Duodenal mucosa (tissue), 2 donors: ENCODE data around the gene FAM227B.

Source experiments
- H3K27ac ChIP-seq: one replicate; pipeline ENCODE4 v1.7.0; 2013; ENCODE audit warnings: low read depth, low read length
- H3K27me3 ChIP-seq, 2 donors: one replicate each; pipeline ENCODE4 v1.7.0; 2013; ENCODE audit warnings: low read length in 2 of 2, control low read depth in 1 of 2; ENCODE audit not compliant: insufficient read depth in 2 of 2, control insufficient read depth in 1 of 2
- H3K36me3 ChIP-seq, 2 donors: one replicate each; pipeline ENCODE4 v1.7.0; 2013; ENCODE audit warnings: low read length in 2 of 2, control low read depth in 1 of 2; ENCODE audit not compliant: insufficient read depth in 2 of 2, control insufficient read depth in 1 of 2
- H3K4me1 ChIP-seq, 2 donors: one replicate each; pipeline ENCODE4 v1.7.0; 2013; ENCODE audit warnings: low read length in 2 of 2, control low read depth in 1 of 2; ENCODE audit not compliant: insufficient read depth in 2 of 2, control insufficient read depth in 1 of 2
- H3K4me3 ChIP-seq, 2 donors: one replicate each; pipeline ENCODE4 v1.7.0; 2013; ENCODE audit warnings: low read length in 2 of 2, low read depth in 1 of 2
- H3K9ac ChIP-seq, 2 donors: one replicate each; pipeline ENCODE4 v1.7.0; 2013; ENCODE audit warnings: low read length in 2 of 2, low read depth in 1 of 2
- H3K9me3 ChIP-seq, 2 donors: one replicate each; pipeline ENCODE4 v1.7.0; 2013; ENCODE audit warnings: low read length in 2 of 2, control low read depth in 1 of 2; ENCODE audit not compliant: control insufficient read depth in 1 of 2

The FAM227B gene

GRCh38 chr15:49458145-49458544 lies 162.5 kb downstream of the FAM227B start:
- Histone ChIP-seq H3K36me3 (no peaks in the 10 kb centered on the region), H3K9ac (no peak overlapping the region), H3K9me3 (no peaks in the 10 kb centered on the region), H3K27me3 (no peaks in the 10 kb centered on the region), H3K4me1 (peaks cover 0 to 2% of the 10 kb centered on the region in 2 donors), H3K27ac (no peak overlapping the region), H3K4me3 (no peak overlapping the region)

- Histone ChIP-seq H3K36me3 (no peaks in the 10 kb centered on the region), H3K27me3 (no peaks in the 10 kb centered on the region), H3K4me1 (no peaks in the 10 kb centered on the region), H3K27ac (no peak overlapping the region), H3K9me3 (no peaks in the 10 kb centered on the region), H3K4me3 (no peak overlapping the region), H3K9ac (no peak overlapping the region)
Observed at GRCh38 chr15:49456166-49456565, 164.5 kb downstream of the FAM227B start.

GRCh38 chr15:49452595-49452994 lies 168.0 kb downstream of the FAM227B start:
- Histone ChIP-seq H3K4me1 (no peaks in the 10 kb centered on the region), H3K27me3 (no peaks in the 10 kb centered on the region), H3K9me3 (no peaks in the 10 kb centered on the region), H3K36me3 (no peaks in the 10 kb centered on the region), H3K4me3 (no peak overlapping the region), H3K9ac (no peak overlapping the region), H3K27ac (no peak overlapping the region)

GRCh38 chr15:49441816-49442215 lies 178.8 kb downstream of the FAM227B start:
- H3K4me1 ChIP-seq = peaks cover 0 to 11% of the 10 kb centered on the region in 2 donors
- no peaks in the 10 kb centered on the region for H3K9me3 ChIP-seq
- no peak overlapping the region for H3K4me3 ChIP-seq
- no peaks in the 10 kb centered on the region for H3K36me3 ChIP-seq
- no peaks in the 10 kb centered on the region for H3K27me3 ChIP-seq
- H3K9ac ChIP-seq = no peak overlapping the region
- H3K27ac ChIP-seq = no peak overlapping the region

GRCh38 chr15:49441356-49441755 lies 179.3 kb downstream of the FAM227B start:
- no peak overlapping the region for H3K27ac ChIP-seq
- no peaks in the 10 kb centered on the region for H3K27me3 ChIP-seq
- no peaks in the 10 kb centered on the region for H3K9me3 ChIP-seq
- no peaks in the 10 kb centered on the region for H3K36me3 ChIP-seq
- H3K9ac ChIP-seq = no peak overlapping the region
- H3K4me3 ChIP-seq = no peak overlapping the region
- H3K4me1 ChIP-seq = peaks cover 0 to 11% of the 10 kb centered on the region in 2 donors

- Histone ChIP-seq H3K9ac (no peak overlapping the region), H3K27ac (no peak overlapping the region), H3K36me3 (no peaks in the 10 kb centered on the region), H3K27me3 (no peaks in the 10 kb centered on the region), H3K4me1 (peaks cover 0 to 11% of the 10 kb centered on the region in 2 donors), H3K9me3 (no peaks in the 10 kb centered on the region), H3K4me3 (no peak overlapping the region)
Observed at GRCh38 chr15:49439678-49440395, 180.8 kb downstream of the FAM227B start.

- no peaks in the 10 kb centered on the region for H3K36me3 ChIP-seq
- no peaks in the 10 kb centered on the region for H3K9me3 ChIP-seq
- no peak overlapping the region for H3K9ac ChIP-seq
- no peak overlapping the region for H3K27ac ChIP-seq
- peaks cover 0 to 11% of the 10 kb centered on the region in 2 donors for H3K4me1 ChIP-seq
- no peak overlapping the region for H3K4me3 ChIP-seq
- no peaks in the 10 kb centered on the region for H3K27me3 ChIP-seq
Observed at GRCh38 chr15:49438962-49439631, 181.5 kb downstream of the FAM227B start.

GRCh38 chr15:49436751-49437150 lies 183.9 kb downstream of the FAM227B start:
- Histone ChIP-seq H3K9me3 (no peaks in the 10 kb centered on the region), H3K4me1 (peaks cover 0 to 11% of the 10 kb centered on the region in 2 donors), H3K9ac (no peak overlapping the region), H3K4me3 (no peak overlapping the region), H3K27ac (no peak overlapping the region), H3K36me3 (no peaks in the 10 kb centered on the region), H3K27me3 (no peaks in the 10 kb centered on the region)

GRCh38 chr15:49435174-49435573 lies 185.4 kb downstream of the FAM227B start:
- peaks cover 0 to 11% of the 10 kb centered on the region in 2 donors for H3K4me1 ChIP-seq
- no peaks in the 10 kb centered on the region for H3K27me3 ChIP-seq
- no peaks in the 10 kb centered on the region for H3K9me3 ChIP-seq
- no peaks in the 10 kb centered on the region for H3K36me3 ChIP-seq
- H3K4me3 ChIP-seq = no peak overlapping the region
- no peak overlapping the region for H3K9ac ChIP-seq
- no peak overlapping the region for H3K27ac ChIP-seq

- H3K9ac ChIP-seq = no peak overlapping the region
- H3K4me3 ChIP-seq = no peak overlapping the region
- H3K27me3 ChIP-seq = no peaks in the 10 kb centered on the region
- no peaks in the 10 kb centered on the region for H3K9me3 ChIP-seq
- no peaks in the 10 kb centered on the region for H3K36me3 ChIP-seq
- no peak overlapping the region for H3K27ac ChIP-seq
- H3K4me1 ChIP-seq = no peaks in the 10 kb centered on the region
Observed at GRCh38 chr15:49430046-49430445, 190.6 kb downstream of the FAM227B start.
